ENCODE measurements around the gene PHF21A. TPM values are rescaled to one million over a fixed set of nuclear protein-coding genes. Genes with fewer than 3 reads are reported as not detected.

The PHF21A gene
- total and polyA plus RNA-seq, 2 of the 8 experiments (the other 6 are each of a cell fraction or from before 2014, with no cell fraction given): 17.6 to 40.3 TPM

GRCh38 chr11:45917623-45918330 lies 203.5 kb downstream of the PHF21A start, which contains the start of gene PEX16 (continued):
- TF ChIP-seq EGR1 (IDR thresholded peaks at IDR 0.05; ENCODE audit: borderline replicate concordance, low read depth, low read length) (no peak), GABPA (IDR thresholded peaks at IDR 0.05; ENCODE audit: borderline replicate concordance, insufficient read depth, low read length) (peak; percentile 89; the same call in 1 of the 2 replicates), CBX8 (IDR thresholded peaks at IDR 0.05; ENCODE audit: borderline replicate concordance, low read depth, low read length) (no peak), CREB1 (IDR thresholded peaks at IDR 0.05) (peak; percentile 9; the same call in 1 of the 2 replicates), BACH1 (IDR thresholded peaks at IDR 0.05; ENCODE audit: low read length) (no peak), SIN3A (conservative IDR thresholded peaks at IDR 0.05 in 1 of 2, IDR thresholded peaks at IDR 0.05 in 1 of 2; ENCODE audit: low read depth in 1 of 2, low read length in 2 of 2) (peak in 1 of 2 experiments; percentile 44; a peak in 1 of 4 replicates), GTF2F1 (IDR thresholded peaks at IDR 0.05; ENCODE audit: borderline replicate concordance, low read depth, low read length) (no peak), TCF12 (IDR thresholded peaks at IDR 0.05; ENCODE audit: low read depth, low read length) (no peak), ZNF274 (IDR thresholded peaks at IDR 0.05; ENCODE audit: borderline replicate concordance, extremely low read depth, low read length) (no peak), TAF1 (IDR thresholded peaks at IDR 0.05; ENCODE audit: low read depth, low read length) (0 out of 2 replicates have a peak, but pooled peaks have one; percentile 54), CBX5 (IDR thresholded peaks at IDR 0.05; ENCODE audit: low read depth, low read length) (no peak), SRF (IDR thresholded peaks at IDR 0.05; ENCODE audit: low read depth, low read length) (peak; percentile 95), EP300 (IDR thresholded peaks at IDR 0.05; ENCODE audit: borderline replicate concordance in 1 of 2, low read depth in 2 of 2, low read length in 2 of 2) (peak in 1 of 2 experiments; percentile 5; a peak in 1 of 3 replicates), SP4 (IDR thresholded peaks at IDR 0.05; ENCODE audit: low read length) (no peak), KDM1A (IDR thresholded peaks at IDR 0.05; ENCODE audit: borderline replicate concordance, low read length) (no peak), TEAD4 (IDR thresholded peaks at IDR 0.05; ENCODE audit: low read depth, low read length) (no peak), RNF2 (IDR thresholded peaks at IDR 0.05; ENCODE audit: borderline replicate concordance, low read depth, low read length, missing control alignments, poor library complexity, severe bottlenecking) (no peak), CEBPB (IDR thresholded peaks at IDR 0.05; ENCODE audit: low read depth, low read length) (peak; percentile 98), RBBP5 (IDR thresholded peaks at IDR 0.05; ENCODE audit: borderline replicate concordance, low read depth, low read length) (peak; percentile 16; the same call in 1 of the 2 replicates), SAP30 (IDR thresholded peaks at IDR 0.05; ENCODE audit: insufficient read depth, insufficient replicate concordance, low read length) (peak; percentile 92), USF2 (IDR thresholded peaks at IDR 0.05; ENCODE audit: low read length) (no peak), TAF7 (optimal IDR thresholded peaks at IDR 0.05; ENCODE audit: borderline replicate concordance, low read depth, low read length) (peak; percentile 82), POLR2AphosphoS5 (IDR thresholded peaks at IDR 0.05; ENCODE audit: low read depth, low read length) (peak; percentile 32; the same call in 1 of the 2 replicates)
